ENCODE data around the gene CRACDL.

The CRACDL gene

DNA sequence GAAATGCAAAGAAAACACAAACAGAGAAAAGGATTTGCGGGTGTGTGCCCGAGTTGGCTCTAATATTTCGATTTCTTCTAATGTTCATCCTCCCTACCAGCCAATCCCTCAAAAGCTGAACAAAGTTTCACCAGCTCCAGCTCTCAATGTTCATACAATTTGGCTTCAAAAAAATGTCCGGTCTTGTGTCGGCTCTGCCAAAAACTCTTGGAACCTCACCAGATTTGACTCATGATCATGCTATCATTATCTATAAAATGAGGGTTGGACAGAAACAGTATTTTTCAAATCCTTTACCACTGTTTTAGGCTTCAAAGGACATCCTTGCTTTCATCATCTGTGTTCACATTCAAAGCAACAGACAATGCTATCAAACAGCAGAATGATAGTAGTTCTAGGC lies 88.2 kb downstream of the CRACDL start:
- no peak for DNase-seq

DNA sequence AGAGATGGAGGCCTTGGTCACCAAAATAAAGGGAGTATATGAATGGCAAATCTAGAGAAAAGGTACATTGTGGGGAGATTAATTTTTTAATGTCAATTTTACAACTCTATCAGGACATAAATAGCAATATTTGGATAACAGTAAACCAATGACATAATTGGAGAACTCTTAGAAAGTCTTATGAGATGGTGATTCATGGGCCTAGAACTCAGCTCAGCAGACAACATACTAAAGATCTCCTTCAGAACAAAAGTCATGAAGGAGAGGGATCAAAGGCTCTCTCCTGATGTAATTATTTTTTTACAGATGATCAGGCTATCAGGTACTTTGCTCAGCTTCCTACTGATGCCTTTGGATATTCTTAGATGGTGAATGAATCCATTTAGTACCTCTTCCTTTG lies 90.0 kb downstream of the CRACDL start:
- DNase-seq = no peak

DNA sequence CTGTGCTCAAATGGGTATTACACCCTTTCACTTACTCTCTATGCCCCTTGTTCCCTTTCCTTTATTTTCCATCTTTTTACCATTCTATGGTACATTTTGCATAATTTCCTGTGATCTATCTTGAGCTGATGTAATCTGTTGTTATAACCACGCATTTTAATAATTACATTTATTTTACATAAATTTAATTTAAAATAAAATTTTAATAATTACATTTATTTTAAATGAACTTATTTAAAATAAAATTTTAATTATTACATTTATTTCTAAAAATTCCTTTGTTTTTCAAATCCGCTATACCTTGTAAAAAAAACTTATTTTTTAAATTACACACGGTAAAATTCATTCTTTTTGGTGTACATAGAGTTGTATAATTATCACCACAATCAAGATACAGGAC lies 93.9 kb downstream of the CRACDL start:
- no peak for DNase-seq

DNA sequence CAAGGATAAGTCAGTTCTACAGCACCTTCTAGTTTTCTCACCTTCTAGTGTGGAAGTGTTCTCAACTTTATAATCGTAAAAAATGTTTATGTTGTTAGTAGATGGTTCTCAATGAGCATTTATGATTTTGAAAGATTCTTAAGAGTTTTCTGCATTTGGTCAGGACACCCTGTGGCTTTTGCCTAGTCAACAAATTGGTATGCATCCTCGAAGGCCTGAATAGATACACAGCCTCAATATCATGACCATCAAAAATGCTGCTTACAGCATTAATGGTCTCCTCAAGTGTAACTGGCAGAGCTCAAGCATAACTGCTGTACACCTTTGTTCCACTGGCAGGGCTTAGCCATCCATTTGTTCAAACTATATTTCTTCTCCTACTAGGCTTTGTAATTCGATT lies 96.7 kb downstream of the CRACDL start:
- no peak for DNase-seq

DNA sequence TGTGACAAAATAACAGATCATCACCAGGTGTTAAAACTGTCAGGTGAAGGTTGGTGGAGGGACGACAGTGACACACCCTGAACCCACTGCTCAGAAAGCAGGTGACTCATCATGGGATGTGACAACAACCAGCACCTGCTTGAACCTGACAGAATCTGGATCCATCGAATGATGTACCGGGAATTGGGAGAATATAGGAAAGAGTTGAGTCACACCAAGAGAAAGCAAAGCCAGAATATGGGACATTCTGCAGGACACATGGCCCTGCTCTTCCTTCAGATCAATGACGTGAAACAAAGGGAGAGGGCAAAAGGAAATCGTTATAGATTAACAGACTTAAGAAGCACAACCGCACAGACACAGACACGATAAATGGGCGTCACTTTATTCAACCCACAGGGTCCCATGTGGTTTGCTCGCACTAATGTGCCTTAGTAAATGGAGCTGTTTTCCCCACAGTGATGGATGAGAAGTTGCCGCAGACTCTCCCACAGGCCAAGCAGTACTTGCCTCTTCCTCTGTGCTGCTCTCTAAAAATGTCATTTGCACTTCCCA lies 100.1 kb downstream of the CRACDL start:
- no peak for DNase-seq

DNA sequence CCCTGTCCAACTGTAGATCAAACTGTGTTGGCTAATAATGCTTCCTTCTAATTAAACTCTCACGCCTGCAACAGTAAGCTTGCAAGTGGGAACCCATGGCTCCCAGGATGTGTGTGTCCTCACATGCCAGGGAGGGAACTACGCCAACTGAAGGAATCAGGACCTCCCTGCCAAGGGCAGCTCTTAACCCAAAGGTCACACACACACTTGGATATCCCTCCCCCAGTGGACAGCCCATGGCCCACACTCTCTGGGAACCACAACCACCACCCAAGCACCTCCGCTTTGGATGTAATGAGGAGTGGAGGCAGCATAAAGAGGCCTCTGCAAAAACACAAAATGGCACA lies 102.1 kb downstream of the CRACDL start:
- no peak for DNase-seq

DNA sequence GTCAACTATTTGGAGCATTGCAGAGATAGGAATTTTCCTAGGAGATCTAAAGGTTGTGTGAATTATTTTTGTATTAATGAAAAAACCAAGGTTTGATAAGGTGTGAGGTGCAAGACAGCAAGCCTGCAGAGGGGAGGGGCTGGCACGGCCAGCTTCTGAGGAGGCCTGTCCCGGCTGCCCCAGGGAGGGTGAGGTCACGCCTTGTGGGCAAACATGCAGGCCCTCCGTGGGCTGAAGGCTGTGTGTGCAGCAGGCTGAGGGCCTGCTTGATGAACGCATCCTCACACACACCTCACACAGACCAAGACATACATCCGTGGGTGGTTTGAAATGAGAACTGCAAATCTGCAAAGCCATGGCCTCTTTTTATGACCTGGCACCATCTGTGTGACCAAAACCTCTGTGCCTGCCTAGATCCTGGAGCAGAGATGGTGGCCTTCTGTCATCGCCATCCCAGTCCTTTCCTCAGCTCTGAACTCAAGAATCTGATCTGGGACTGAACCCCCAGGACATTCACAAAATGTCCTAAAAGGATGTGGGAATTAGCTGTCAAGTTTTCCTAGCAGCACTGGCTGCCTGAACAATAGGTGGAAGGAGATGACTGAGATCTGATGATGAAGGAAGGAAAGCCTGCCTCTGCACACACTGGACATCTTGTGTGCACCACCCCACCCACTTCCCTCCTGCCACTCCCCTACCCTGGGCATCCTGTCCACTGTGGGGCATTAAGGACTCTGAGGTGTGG lies 102.7 kb downstream of the CRACDL start:
- no peak for DNase-seq

DNA sequence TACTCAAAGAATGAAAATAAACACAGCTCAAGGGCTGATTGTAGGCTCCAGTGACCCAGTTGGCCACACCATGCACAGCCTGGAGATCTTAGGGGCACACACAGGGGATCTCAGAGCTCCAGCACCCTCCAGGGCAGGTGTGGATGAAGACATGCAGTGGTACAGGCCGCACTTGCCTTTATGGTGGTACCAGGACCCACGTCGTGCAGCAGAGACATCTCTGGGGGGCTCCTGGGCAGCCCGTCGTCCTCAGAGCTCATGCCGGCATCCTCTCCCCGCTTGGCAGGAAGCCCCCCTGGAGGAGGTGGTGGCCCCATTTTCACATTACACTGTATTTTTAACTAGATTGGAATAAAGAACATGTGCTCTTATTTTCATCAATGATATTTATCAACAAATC lies 103.9 kb downstream of the CRACDL start:
- DNase-seq = no peak

DNA sequence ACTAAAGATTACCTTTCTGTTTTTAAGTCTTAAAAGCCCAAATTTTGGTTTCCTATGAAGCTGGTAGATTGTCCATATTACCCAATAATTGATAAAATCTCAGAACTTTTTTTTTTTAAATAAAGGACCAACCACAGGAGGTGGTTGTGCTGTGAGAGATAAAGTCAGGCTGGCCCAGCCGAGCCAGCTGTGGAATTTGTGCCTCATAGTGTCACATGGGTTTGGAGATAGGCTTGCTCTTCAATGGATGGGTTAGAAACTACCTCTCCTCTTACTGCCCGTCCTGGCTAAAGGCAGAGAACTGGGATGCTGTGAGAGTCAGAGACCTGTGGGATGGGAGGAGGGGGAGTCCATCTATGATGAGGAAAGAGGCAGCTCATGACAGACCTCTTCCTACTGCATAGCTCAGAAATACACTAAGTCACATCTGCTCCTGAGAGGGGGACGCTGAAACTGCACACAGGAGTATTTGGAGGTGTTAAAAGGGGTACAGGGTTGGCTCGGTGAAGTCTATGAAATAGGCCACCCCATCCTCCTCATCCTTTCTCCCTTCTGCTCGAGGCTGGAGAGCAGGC lies 105.4 kb downstream of the CRACDL start:
- no peak for DNase-seq

DNA sequence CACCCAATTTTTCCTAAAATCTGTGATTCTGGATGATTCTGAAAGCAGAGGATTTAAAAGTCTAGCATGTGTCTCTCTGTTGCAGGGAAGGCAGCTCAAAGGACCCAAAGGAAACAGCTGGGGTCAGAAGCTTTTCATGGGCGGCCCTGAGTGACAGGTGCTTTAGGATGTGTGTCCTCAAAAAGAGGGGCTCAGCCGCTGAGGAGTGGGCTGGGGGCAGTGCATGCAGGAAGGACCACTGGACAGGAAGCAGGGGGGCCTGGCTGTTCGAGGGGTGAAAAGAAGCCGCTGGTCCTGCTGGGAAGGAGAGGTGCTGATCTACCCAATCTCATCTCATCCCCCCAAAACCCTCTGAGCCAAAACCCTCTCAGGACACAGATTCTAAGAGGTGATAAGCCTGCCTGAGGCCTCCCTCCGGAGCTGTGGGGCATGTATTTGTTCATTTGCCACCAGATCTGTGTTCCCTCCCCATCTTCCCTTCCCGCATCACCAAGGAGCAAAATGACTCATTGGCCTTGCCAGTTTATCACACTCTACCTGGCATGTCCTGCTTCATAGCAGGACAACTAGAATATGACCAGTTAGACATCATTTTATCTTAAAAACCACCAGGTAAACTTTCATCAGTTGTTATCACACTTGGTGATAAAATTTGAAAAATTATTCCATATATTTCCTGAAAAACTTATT lies 106.3 kb downstream of the CRACDL start:
- DNase-seq = no peak

DNA sequence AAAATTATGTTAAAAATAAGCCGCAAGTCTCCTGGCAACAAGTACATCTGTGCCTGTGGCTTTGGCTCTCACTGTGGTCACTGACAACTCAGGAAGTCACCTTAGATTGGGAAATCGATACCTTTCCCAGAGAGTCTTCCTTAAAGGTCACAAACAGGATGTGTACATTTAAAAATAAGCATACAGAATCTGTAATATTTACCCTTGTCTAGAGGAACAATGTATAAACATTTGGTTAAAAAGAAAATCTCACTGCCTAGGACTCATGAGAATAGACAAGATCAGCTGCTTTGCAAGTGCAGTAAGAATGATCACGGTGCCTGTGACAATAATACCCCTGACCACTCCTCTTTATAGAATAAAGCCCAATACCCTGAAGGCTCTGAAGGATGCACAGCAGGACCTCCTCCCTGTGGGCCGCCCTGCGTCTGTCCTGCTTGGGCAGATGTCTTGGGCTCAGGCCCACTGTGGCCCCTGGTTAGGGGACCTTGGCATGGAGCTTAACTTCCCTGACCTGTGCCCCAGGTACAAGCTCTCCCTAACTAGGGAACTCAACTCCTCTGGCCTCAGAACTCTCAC lies 107.1 kb downstream of the CRACDL start:
- no peak for DNase-seq

DNA sequence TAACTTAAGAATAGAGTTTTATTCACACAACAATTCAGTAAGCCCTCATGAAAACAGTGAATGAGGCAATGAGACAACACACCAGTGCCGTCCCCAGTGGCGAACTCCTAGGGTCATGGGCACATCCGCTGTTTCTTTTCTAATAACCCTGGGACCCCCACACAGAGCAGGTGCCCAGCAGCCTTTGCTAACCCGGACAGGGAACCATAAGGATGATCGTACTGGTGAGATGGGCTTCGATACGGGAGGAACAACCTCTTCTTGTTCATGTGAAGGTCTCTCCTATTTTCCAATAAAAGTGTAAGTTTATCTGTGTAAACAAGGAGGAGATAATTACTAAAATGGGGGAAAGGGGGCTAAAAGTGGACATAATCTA lies 107.7 kb downstream of the CRACDL start:
- no peak for DNase-seq

DNA sequence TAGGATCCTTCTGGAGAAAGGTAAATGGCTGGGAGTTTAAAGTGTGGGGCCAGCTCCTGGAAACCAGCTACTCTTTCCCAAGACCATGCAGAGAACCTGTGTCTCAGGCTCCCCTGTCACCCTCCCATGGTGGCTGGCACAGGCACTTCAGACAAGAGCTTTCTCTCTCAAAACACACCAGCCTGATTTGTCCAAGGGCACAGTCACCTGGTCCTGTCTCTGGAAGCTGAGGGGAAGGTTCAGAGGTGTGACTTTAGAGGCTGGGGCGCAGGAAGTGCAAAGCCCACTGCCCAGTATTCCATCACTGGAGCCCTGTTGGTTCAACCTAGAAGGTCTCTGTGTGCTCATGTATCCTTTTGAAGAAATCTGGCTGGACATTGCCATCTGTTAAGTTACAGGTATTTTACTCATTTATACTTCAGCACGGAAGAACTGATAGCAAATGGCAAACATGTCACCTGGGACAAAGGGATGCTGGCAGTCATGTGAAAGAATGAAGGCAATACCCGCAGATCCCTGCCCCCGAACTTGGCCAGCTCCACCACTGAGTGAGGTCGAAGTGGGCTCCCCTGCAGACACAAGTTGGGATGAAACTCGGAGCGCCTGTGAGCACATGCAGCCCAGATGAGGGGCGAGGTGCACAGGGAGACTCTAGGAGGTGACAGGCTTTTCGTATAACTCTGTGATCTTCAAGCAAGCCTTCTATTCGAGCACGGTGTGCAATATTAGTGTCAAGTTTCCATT lies 108.2 kb downstream of the CRACDL start:
- DNase-seq = no peak

DNA sequence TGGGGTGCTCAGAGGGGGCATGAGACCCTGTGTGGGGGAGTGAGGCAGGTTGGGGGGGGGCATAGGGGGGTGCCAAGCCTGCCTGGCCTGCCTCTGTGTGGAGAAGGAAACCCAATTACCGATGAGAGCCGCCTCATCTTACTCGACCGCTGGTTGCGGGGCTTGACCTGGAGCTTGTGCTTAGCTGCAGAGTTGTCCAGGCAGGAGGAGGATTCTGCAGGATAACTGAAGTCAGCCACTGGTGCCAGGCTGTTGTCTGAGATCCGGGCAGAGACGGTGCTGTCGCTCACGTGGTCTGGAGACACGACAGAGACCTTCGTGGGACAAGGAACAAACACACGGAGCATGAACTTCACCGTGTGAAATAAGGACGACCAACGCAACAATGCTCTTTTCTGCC lies 109.2 kb downstream of the CRACDL start:
- DNase-seq = no peak

DNA sequence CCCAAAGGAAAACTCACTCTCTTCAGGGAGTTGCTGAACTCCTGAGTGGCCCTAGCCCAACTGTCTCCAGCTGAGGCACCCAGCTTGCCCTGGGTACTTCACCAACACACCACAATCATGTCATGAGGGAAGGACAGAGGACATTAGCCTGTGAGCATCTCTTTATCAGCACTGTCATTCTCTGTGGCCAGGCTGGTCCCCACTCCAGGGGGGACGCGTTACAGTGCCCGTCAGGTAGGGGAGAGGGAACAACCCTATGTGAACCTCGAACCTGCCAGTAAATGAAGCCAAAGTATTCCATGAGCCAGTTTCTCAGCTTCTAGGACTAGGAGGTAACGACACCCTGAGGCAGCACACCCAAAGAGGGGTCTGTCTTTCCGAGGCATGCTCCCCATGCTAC lies 110.2 kb downstream of the CRACDL start:
- no peak for DNase-seq

DNA sequence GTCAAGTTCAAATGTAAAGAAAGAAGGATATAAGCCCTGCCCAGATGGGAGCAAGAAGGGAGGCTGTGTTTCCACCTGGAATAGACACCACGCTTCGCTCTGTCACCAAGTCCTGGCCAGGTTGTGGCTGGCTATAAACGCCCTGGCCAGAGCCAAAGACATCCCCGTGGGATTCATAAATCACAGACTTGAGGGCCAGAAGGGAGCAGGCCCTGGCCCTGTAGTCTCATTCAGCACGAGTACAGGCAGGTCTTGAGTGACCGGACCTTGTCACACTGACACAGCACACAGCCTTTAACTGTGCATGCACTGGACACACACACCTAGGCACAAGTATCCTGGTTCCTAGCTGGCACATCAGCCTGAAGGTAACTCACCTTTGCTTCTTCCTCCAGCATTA lies 110.6 kb downstream of the CRACDL start:
- DNase-seq = no peak

DNA sequence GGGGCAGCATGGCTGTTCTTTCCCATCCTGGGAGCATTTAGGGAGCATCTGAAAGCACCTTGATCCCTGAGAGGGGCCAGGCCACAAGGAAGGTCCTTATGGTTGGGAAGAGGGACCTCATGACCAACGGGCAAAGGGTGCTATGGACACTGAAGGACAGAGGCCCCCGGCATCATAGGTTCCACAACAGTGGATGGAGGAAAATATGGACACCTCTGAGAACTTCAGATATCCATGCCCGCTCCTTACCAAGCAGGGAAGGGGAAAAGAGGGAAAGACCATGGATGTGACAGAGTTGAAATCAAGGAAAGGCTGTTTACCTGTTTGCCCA lies 111.0 kb downstream of the CRACDL start:
- DNase-seq = no peak

DNA sequence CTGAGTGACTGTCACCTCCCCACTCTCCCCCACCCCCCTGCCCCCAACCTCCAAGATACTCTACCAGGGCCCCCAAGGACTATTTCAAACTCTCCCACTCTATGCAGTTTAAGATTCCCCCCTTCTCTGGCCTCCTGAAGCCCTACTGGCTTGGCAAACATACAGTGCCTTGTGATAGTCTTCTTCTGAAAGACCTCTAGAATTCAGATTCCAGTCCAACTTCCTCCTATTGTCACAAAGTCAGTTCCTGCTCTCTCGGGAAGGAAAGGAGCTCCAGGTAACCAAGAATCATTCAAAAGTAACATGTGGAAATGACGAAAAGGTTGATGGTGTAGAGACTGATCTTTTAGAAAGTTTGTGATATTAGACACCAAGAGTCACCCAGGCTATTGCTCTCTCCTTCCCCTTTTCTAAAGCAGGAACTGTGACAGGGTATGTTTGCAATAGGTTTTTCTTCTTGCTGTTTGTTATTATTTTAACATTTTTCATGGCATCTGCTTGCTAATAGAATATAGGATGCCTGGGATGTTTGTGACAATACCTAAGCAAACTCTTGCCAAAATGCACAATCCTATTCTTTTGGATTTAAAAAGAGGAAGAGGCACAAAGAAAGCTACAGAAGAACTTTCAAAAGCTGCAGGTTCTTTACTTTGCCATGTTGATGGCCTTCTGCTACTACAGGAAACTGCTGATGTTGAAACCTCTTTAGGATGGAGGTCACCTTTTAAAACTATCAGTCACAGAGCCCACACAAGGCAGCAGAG lies 111.6 kb downstream of the CRACDL start:
- DNase-seq = no peak

DNA sequence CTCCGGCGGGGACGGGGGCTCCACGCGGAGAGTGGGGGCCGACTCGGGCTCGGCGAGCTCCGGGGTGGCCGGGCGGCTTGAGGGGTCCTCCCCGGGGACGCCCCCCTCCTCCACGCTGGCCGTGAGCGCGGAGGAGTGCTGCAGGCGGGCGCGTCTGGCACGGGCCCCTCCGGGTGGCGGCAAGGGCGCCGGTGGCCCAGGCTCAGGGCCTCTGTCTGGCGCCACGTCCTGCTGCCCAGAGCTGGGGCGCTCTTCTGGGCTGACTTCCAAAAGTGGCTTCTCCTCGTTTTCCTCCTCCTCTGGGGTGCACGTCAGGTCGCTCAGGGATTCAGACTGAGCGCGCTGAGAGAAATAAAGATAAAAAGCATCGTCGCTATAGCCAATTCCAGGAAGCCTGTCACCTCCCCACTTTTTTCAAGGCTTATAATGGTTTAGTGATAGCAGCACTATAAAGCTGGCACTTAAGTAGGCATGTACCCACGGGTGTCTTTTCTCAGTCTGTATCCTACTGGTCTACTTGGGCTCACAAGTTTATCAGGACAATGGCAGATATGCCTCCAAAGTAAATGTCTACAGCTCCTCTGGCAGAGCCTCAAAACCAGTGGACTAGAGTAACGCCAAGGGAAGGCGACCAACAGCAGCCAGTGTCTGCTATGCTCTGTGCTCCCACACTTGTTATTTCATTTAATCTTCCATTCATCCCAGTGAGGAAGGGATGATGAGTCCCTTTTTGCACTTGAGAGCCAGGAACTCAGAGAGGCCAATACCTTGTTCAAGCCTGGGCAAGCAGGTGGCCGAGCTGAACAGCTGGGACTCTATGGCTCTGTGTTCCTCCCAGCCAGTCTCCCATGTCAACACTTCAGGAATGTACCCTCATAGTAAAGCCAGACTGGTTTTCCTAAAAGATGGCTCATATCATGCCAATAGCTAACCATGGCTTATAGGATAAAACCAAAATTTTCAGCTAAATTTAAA lies 112.5 kb downstream of the CRACDL start:
- DNase-seq = no peak

DNA sequence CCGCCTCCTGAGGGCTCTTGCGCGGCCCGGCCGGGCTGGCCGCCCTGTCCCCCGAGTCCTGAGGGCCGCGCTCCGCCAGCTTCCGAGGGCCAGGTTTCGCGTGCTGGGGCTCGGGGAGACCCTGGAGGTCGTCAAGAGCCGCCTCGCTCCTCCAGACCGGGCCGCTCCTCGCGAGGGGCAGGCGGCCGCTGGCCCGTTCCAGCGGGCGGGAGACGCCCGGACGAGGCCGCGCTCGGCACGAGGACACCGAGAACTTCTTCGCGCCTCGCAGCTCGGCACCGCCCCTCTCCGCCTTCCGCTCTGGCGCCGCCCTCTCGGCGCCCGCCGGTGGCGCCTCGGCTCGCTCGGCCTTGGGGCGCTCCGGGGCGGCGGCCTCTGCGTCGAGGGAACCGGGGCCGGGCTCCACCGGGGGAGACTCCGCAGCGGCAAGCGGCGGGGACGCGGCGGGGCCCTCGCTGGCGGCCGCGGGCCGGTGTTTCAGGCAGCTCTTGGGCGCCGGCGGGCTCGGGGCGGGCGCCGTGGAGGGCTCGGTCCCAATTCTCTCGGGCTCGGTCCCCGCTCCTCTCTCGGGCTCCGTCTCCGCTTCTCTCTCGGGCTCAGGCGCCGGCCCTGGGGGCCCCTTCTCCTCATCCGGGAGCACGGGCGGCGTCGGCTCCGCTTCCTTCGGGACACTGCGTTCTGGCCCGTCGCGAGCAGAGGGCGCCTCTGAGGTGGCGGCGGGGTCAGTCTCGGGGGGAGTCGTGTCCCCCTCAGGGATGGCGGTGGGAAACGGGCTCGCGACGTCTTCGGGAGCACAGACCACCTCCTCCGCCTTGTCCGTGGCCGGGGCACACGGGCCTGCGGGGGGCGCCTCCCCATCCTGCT lies 113.5 kb downstream of the CRACDL start:
- DNase-seq = no peak

Measured in NCI-H2107 (cell line).